GM23338 (cell line): ENCODE results near the gene CNN2. TPM values are rescaled to one million over a fixed set of nuclear protein-coding genes. Genes with fewer than 3 reads are reported as not detected.

Experiments
- ATAC-seq: fragments of 200-7000 bp; cut with Tn5 transposase; 3 replicates; pipeline ENCODE4 v1.9.1; 2020
- DNase-seq: peaks from one replicate; pipeline ENCODE4 v3.0.0-alpha.2; 2015; ENCODE audit warnings: low spot score
- H2AFZ ChIP-seq: fragments of 200-600 bp; sonication (generic); 2 replicates; pipeline ENCODE4 v1.8.0; 2016; ENCODE audit warnings: antibody characterized with exemption, mild to moderate bottlenecking, moderate library complexity
- H3F3A ChIP-seq: fragments of 200-600 bp; sonication (generic); replicated peaks from 2 replicates; pipeline ENCODE4 v1.8.0; 2017; ENCODE audit warnings: antibody characterized with exemption, mixed run types, low read depth
- H3K27ac ChIP-seq: fragments of 200-600 bp; sonication (generic); 2 replicates; pipeline ENCODE4 v1.6.1; 2016; ENCODE audit warnings: low read depth
- H3K27me3 ChIP-seq: fragments of 200-600 bp; sonication (generic); 2 replicates; pipeline ENCODE4 v1.8.0; 2016; ENCODE audit warnings: mild to moderate bottlenecking, mixed run types, moderate library complexity; ENCODE audit not compliant: insufficient read depth
- H3K36me3 ChIP-seq: fragments of 200-600 bp; sonication (generic); 2 replicates; pipeline ENCODE4 v1.8.0; 2016; ENCODE audit warnings: mild to moderate bottlenecking; ENCODE audit not compliant: insufficient read depth
- H3K4me1 ChIP-seq: fragments of 200-600 bp; sonication (generic); 2 replicates; pipeline ENCODE4 v1.8.0; 2016; ENCODE audit warnings: mild to moderate bottlenecking, moderate library complexity; ENCODE audit not compliant: insufficient read depth
- H3K4me2 ChIP-seq: fragments of 200-600 bp; sonication (generic); 2 replicates; pipeline ENCODE4 v1.7.1; 2017; ENCODE audit warnings: mixed run types
- H3K4me3 ChIP-seq: fragments of 200-600 bp; sonication (generic); 2 replicates; pipeline ENCODE4 v1.6.1; 2016; ENCODE audit warnings: mixed run types
- H3K79me2 ChIP-seq: fragments of 200-600 bp; sonication (generic); replicated peaks from 2 replicates; pipeline ENCODE4 v1.8.0; 2017; ENCODE audit warnings: mild to moderate bottlenecking; ENCODE audit not compliant: insufficient read depth
- H3K9me2 ChIP-seq: fragments of 200-600 bp; sonication (generic); 2 replicates; pipeline ENCODE4 v1.8.0; 2017; ENCODE audit not compliant: insufficient read depth
- H4K20me1 ChIP-seq: fragments of 200-600 bp; sonication (generic); replicated peaks from 2 replicates; pipeline ENCODE4 v1.8.0; 2017; ENCODE audit warnings: mild to moderate bottlenecking; ENCODE audit not compliant: insufficient read depth
- H3K27ac Mint-ChIP-seq: 2 replicates; pipeline ENCODE4 v1.8.0; 2020; ENCODE audit warnings: inconsistent platforms, mild to moderate bottlenecking, moderate library complexity, mixed read lengths
- H3K27me3 Mint-ChIP-seq: 3 replicates; pipeline ENCODE4 v1.8.0; 2022; ENCODE audit warnings: low read depth, mild to moderate bottlenecking, moderate library complexity, mixed read lengths, inconsistent platforms; ENCODE audit not compliant: insufficient read depth, poor library complexity
- H3K36me3 Mint-ChIP-seq: 3 replicates; pipeline ENCODE4 v1.8.0; 2021; ENCODE audit warnings: low read depth, mild to moderate bottlenecking, inconsistent platforms, moderate library complexity, mixed read lengths
- H3K4me1 Mint-ChIP-seq: 3 replicates; pipeline ENCODE4 v1.8.0; 2020; ENCODE audit warnings: mild to moderate bottlenecking, inconsistent platforms, mixed read lengths
- H3K4me3 Mint-ChIP-seq: 3 replicates; pipeline ENCODE4 v1.8.0; 2021; ENCODE audit warnings: moderate library complexity, mild to moderate bottlenecking, inconsistent platforms, mixed read lengths
- H3K9me3 Mint-ChIP-seq: 3 replicates; pipeline ENCODE4 v1.8.0; 2020; ENCODE audit warnings: moderate library complexity, mild to moderate bottlenecking, inconsistent platforms, mixed read lengths
- CREB1 ChIP-seq: fragments of 250-450 bp; sonication (Bioruptor Pico); IDR thresholded peaks from 2 replicates; pipeline ENCODE4 v1.5.0; 2020; ENCODE audit warnings: low read depth, mild to moderate bottlenecking, moderate library complexity
- CTCF ChIP-seq, 2 experiments: fragments of 200-600 bp in 1 of 2; sonication (generic) in 1 of 2; conservative IDR thresholded peaks; 2 replicates each; pipeline versions ENCODE4 v1.5.1 to v1.6.1; 2016 to 2017; ENCODE audit warnings: antibody characterized with exemption in 2 of 2, low read depth in 2 of 2, mild to moderate bottlenecking in 2 of 2, moderate library complexity in 1 of 2
- ETS1 ChIP-seq: IDR thresholded peaks from 2 replicates; pipeline ENCODE4 v1.6.1; 2016; ENCODE audit warnings: antibody characterized with exemption
- EZH2 ChIP-seq: fragments of 200-600 bp; sonication (generic); IDR thresholded peaks from one replicate; pipeline ENCODE4 v1.8.0; 2017; ENCODE audit warnings: antibody characterized with exemption, mild to moderate bottlenecking, low read depth; ENCODE audit not compliant: unreplicated experiment
- EZH2phosphoT487 ChIP-seq: fragments of 200-600 bp; sonication (generic); IDR thresholded peaks from one replicate; pipeline ENCODE4 v1.8.1; 2018; ENCODE audit warnings: antibody characterized with exemption; ENCODE audit not compliant: unreplicated experiment
- JUNB ChIP-seq: IDR thresholded peaks from one replicate; pipeline ENCODE4 v1.6.1; 2016; ENCODE audit warnings: antibody characterized with exemption; ENCODE audit not compliant: unreplicated experiment
- NANOG ChIP-seq: IDR thresholded peaks from 2 replicates; pipeline ENCODE4 v1.6.1; 2016; ENCODE audit warnings: antibody characterized with exemption, borderline replicate concordance
- POLR2AphosphoS5 ChIP-seq: IDR thresholded peaks from 2 replicates; pipeline ENCODE4 v1.6.1; 2016; ENCODE audit warnings: antibody characterized with exemption, low read depth
- REST ChIP-seq: IDR thresholded peaks from one replicate; pipeline ENCODE4 v1.6.1; 2018; ENCODE audit warnings: antibody characterized with exemption; ENCODE audit not compliant: unreplicated experiment
- STAT1 ChIP-seq: IDR thresholded peaks from one replicate; pipeline ENCODE4 v1.6.1; 2016; ENCODE audit warnings: antibody characterized with exemption; ENCODE audit not compliant: unreplicated experiment
- ZNF114 ChIP-seq: fragments of 250-450 bp; sonication (Bioruptor Pico); IDR thresholded peaks from 2 replicates; pipeline ENCODE4 v1.5.0; 2020; ENCODE audit warnings: mild to moderate bottlenecking, moderate library complexity
- ZNF331 ChIP-seq: fragments of 250-450 bp; sonication (Bioruptor Pico); IDR thresholded peaks from 2 replicates; pipeline ENCODE4 v1.5.0; 2020; ENCODE audit warnings: low read depth, mild to moderate bottlenecking, moderate library complexity
- ZNF462 ChIP-seq: fragments of 250-450 bp; sonication (Bioruptor Pico); IDR thresholded peaks from 2 replicates; pipeline ENCODE4 v1.5.0; 2020; ENCODE audit warnings: mild to moderate bottlenecking, moderate library complexity
- polyA plus RNA-seq: library from polyadenylated mRNA; unstranded; fragments of >200 nt; fragmentation: Nextera tagmentation; extraction: Ambion mirVana; gene quantifications from 2 replicates; pipeline ENCODE4 v1.2.1, GENCODE V29; 2016
- total RNA-seq: library from RNA; depleted of rRNA; stranded (reverse); fragments of >200 nt; shearing (Covaris generic); gene quantifications from 2 replicates; pipeline ENCODE4 v1.2.3, GENCODE V29; 2014

Gene CNN2
- total and polyA plus RNA-seq, 2 experiments from 2014 or later = 330 to 392 TPM

- Histone ChIP-seq H2AFZ (no peak overlapping the region), H3K36me3 (no peaks in the 10 kb centered on the region), H3K27ac (peak overlapping the region; percentile 66; the same call in 1 of the 2 replicates), H3F3A (0 out of 2 replicates have a peak, but pooled peaks cover 7% of the 10 kb centered on the region), H3K4me2 (peak overlapping the region; percentile 64; the same call in 1 of the 2 replicates), H3K4me3 (0 out of 2 replicates have a peak overlapping the region, but pooled peaks have one; percentile 28), H3K4me1 (peaks cover 8% of the 10 kb centered on the region; the same call in 1 of the 2 replicates), H3K79me2 (peaks cover 72% of the 10 kb centered on the region), H3K27me3 (no peaks in the 10 kb centered on the region), H3K9me2 (no peaks in the 10 kb centered on the region), H4K20me1 (peaks cover 24% of the 10 kb centered on the region)
- H3K27ac Mint-ChIP-seq = peak overlapping the region; percentile 52; the same call in 1 of the 2 replicates
- no peak for TF ChIP-seq ZNF114 (CRISPR knock-in tag)
- no peak for TF ChIP-seq POLR2AphosphoS5
- no peak for TF ChIP-seq CREB1 (CRISPR knock-in tag)
- TF ChIP-seq EZH2phosphoT487 = no peak
- TF ChIP-seq NANOG = no peak
- no peak for TF ChIP-seq STAT1
- TF ChIP-seq ZNF462 (CRISPR knock-in tag) = no peak
- no peak for TF ChIP-seq REST
- no peak for TF ChIP-seq CTCF (conservative IDR thresholded peaks at IDR 0.05; ENCODE audit: low read depth in 2 of 2)
- TF ChIP-seq ZNF331 = no peak
- no peak for TF ChIP-seq JUNB
- no peak for TF ChIP-seq ETS1
- no peak for TF ChIP-seq EZH2
- H3K36me3 Mint-ChIP-seq = peaks cover 3% of the 10 kb centered on the region; the same call in 2 of the 3 replicates
- peaks cover 6% of the 10 kb centered on the region for H3K27me3 Mint-ChIP-seq
- peak; percentile 33 for ATAC-seq
- H3K4me3 Mint-ChIP-seq = peak overlapping the region; percentile 43; the same call in 1 of the 3 replicates
- H3K4me1 Mint-ChIP-seq = peaks cover 26% of the 10 kb centered on the region
- H3K9me3 Mint-ChIP-seq = no peaks in the 10 kb centered on the region
- peak; percentile 65 for DNase-seq
Measured at GRCh38 chr19:1015782-1016646, 10.4 kb upstream of the CNN2 start.
